Dedifferentiated amniotic fluid mesenchymal stem cell (primary cell): ENCODE results near the gene PROSER2.
A peak's percentile ranks its signal among the peaks of the same experiment; 100 is the strongest.
"Not testable (repeated sequence)": the region's sequence is repeated elsewhere in the genome, so short reads cannot be mapped to it uniquely, and the experiment has no call there.

Experiments
- DNase-seq: peaks from one replicate; pipeline ENCODE4 v3.0.0-alpha.2; 2016; ENCODE audit errors: extremely low spot score

The PROSER2 gene

GRCh38 chr10:11835704-11836103 lies 12.5 kb downstream of the PROSER2 start:
- DNase-seq, result no peak

DNA sequence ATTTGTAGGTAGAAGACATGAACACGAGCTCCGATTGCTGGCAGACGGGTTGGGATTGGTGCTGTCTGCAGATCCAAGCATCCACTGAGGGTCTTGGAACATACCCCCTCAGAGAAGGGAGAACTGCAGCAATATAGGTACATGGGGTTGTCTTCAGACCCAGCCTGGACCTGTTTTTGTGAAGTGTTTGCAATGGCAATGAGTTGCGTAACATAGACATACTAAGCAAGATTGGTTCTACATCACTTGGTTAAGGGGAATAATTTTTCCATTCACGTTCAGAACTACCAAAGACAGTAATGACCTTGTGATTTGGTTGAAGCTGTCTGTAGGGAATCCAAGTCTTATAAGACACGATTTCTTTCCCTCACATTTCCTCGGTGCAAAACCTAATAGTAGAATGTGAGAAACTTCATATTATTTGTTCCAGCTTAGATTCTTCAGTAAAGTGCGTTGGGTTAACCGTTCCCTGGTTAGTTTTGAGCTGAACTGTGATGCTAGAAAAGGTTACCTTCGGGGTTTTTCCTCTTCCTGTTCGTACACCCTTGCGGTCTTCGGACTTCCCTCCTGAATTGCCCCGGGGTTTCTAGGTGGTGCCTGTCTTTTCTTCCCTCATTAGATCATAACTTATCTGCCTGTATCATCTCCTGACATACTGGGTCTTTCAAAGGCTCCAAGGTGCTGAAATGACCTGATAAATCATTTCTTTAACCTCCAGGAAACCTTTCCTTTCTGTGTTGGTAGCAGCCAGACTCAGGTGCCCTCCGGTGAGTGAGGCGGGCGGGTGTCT lies 14.4 kb downstream of the PROSER2 start:
- no peak for DNase-seq

DNA sequence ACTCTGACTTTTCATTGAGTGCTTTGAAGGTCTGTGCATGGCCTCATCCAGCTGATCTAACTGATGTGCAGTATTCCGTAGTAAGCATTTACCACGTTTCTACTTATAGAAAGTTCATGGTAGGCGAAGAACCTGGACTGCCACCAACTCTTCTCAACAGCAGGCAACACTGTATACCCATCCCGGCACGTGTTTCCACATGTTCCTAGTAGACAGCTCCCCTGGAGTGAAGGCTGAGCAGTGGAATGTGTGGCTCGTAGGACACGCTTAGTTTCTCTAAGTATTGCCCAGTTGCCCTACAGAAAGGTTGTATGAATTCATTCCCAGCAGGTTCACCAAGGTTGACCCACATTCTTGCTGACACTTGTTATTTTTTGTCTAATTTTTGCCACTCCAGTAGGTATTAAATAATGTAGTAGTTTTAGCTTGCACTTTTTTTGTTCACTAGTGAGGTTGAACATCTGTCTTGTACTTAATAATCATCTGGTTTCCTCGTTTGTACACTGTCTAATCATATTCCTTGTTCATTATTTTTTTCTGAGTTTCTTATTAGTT lies 15.2 kb downstream of the PROSER2 start:
- no peak for DNase-seq

DNA sequence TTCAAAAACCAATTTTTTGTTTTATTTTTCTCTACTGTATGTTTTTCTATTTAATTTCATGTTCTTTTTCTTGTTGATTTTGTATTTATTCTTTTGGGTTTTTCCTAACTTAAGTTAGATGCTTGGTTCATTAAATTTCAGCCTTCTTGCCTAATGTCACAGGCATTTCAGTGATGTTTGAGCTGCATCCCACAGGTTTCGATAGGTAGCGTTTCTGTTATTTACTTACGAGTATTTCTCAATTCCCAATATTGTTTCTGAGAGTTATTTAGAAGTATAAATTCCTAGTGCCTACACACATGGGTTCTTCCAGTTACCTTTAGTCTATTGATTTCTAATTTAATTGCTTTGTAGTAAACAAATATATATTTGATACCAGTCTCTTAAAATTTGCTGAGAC lies 18.2 kb downstream of the PROSER2 start:
- DNase-seq, result no peak

GRCh38 chr10:11842411-11842810 lies 19.3 kb downstream of the PROSER2 start:
- DNase-seq, result no peak

GRCh38 chr10:11845113-11845512 lies 22.0 kb downstream of the PROSER2 start:
- no peak for DNase-seq

GRCh38 chr10:11846542-11846941 lies 23.4 kb downstream of the PROSER2 start:
- DNase-seq, result peak; percentile 75

GRCh38 chr10:11849277-11849676 lies 26.1 kb downstream of the PROSER2 start:
- DNase-seq, result no peak

DNA sequence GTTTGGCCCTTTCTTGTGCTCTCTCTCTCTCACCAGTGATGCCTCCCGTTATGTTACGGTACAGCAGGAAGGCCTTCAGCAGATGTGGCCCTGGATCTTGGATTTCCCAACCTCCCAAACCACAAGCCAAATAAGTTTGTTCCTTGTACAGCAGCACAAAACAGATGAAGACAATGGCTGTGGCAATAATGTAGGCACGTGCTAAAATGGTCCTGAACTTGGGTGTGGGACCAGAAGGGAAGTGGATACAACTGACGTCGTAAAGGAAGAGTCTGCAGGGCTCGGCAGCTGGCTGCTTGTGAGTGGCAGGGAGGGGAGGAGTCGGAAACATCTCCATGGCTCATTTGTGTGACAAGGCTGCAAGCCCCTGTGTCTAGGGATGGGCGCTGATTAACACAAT lies 26.8 kb downstream of the PROSER2 start:
- DNase-seq, result no peak

DNA sequence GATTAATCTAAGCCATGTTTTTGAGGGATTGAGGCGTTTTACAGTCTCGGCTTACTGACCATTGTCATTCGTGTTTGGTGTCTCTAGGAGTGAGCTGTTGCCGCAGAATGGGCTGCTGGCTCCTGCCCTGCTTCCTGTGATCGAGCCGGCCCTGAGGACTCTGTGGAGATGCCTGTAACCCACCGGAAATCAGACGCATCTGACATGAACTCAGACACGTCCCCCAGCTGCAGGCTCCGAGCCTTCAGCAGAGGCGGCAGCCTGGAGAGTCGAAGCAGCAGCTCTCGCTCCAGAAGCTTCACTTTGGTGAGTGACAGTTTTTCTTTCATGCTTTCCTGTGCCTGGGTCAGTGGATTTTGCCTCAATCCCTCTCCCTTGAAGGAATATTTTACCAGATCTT lies 28.8 kb downstream of the PROSER2 start:
- DNase-seq, result no peak

DNA sequence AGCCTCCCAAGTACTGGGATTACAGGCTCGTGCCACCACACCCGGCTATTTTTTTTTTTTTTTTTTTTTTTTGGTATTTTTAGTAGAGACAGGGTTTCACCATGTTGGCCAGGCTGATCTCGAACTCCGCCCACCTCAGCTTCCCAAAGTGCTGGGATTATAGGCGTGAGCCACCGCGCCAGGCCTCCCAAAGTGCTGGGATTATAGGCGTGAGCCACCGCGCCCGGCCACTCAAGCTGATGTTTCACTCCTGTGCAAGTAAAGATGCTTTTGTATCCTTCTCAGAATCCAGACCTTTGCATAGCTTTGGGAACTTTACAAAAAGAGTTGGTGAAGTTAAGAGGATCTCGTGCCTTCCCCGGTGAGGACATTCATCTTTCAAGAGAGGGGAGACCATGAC lies 29.5 kb downstream of the PROSER2 start:
- not testable (repeated sequence) for DNase-seq

GRCh38 chr10:11853468-11853867 lies 30.3 kb downstream of the PROSER2 start:
- no peak for DNase-seq

DNA sequence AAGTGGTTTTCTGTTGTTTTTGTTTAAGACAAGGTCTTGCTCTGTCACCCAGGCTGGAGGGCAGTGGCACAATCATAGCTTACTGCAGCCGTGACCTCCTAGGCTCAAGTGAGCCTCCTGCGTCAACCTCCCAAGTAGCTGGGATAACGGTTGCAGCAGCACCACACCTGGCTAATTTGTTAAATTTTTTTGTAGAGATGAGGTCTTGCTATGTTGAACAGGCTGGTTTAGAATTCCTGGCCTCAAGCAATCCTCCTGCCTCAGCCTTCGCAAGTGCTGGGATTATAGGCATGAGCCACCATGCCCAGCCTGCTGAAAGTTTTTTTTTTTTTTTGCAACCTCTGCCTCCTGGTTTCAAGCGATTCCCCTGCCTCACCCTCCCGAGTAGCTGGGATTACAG lies 31.1 kb downstream of the PROSER2 start:
- no peak for DNase-seq

DNA sequence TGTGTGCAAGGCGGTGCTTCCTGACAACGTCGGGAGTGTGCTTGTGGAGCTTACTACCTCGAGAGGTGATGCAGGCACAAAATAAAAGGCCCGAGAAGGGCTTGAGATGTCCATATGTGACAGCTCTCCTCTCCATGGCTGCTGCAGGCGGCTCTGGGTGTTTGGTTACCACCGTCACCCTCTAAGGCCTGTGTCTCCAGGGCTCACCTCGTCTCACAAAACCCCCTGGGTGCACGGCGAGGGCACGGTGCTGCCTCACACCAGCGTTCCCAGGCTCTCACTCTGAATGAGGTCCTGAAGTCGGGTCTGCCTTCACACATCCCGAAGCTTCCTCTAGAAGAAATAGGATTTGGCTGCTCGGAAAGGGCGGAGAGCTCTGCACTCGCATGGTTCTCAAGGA lies 32.9 kb downstream of the PROSER2 start:
- no peak for DNase-seq

DNA sequence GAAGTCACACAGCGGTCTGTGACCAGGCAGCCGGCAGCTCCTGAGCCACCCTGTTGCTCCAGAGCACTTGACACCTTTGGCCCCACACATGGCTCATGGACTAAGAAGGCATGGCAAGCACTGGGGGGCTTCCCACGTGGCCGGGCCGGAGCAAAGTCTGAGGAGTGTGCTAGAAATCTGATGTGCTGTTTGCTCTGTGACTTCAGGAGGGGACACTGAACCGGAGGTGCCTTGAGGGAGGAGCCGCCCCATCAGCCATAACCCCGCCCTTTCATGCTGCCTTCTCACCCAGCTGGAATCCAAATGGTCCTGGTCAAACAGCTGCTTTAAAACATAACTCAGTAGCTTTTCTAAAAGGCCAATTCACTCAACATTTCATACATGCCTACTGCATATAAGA lies 33.5 kb downstream of the PROSER2 start:
- no peak for DNase-seq

GRCh38 chr10:11858093-11858492 lies 34.9 kb downstream of the PROSER2 start:
- DNase-seq, result no peak

GRCh38 chr10:11861341-11861740 lies 38.2 kb downstream of the PROSER2 start:
- no peak for DNase-seq

GRCh38 chr10:11861811-11862428 lies 38.8 kb downstream of the PROSER2 start:
- DNase-seq, result no peak

DNA sequence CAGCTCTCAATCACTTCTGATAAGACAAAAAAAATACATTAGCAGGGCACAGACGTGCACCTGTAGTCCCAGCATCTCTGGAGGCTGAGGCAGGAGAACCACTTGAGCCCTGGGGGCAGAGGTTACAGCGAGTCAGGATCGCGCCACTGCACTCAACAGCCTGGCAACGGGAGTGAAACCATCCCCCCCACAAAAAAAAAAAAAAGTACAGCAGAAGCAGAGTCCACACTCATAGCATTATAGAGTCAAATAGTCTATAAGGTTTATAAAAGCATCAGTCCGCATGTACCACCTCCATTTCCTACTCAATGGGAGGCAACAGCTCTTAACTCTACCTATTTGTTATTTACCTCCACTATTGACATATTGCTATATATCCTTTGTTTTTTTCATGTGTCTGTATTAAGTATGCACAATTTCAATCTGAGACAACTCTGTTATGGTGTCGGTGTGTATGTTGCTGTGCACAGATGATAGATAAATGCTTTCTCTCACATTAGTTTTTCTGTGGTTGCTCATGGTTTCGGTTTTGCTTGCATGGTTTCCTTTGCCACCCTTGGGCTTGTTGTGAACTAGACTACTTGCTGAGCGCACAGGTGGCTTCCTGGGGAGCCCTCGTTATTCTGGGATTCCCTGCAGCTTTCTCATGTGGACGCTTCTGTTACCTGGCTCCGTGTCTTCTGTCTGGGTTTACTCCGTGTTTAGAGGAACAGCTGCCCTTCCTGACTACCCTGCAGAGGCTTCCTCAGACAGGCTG lies 40.4 kb downstream of the PROSER2 start:
- DNase-seq, result no peak

DNA sequence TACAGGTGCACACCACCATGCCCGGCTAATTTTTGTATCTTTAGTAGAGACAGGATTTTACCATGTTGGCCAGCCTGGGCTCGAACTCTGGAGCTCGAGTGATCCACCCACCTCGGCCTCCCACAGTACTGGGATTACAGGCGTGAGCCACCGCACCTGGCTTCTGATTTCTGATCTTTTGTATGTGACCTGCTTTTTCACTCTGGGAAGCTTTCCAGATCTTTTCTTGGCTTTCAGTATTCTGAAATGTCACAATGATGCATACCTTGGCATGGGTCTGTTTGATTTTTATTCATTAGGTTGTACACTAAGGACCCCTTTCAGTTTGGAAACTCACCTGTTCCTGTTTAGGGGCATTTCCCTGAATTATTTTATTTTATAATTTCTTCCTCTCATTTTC lies 41.6 kb downstream of the PROSER2 start:
- DNase-seq, result no peak

DNA sequence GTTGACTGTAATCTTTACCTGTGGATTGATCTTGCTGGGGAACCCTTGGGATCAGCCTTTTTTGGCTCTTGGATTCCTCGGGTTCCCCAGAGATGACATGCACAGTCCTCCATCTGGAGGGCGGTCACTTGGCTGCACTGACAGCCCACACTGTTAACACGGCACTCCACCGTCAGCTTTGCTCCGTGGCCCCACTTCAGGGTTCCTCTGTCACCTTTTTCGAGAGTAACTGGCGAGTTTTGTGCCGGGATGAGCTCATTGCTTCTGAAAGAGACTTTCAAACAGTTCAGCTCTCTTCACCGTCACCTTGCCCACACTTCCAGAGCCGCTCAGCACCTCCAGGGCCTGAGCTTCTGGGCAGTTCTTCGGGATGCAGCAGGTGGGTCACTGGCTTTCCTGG lies 42.4 kb downstream of the PROSER2 start:
- DNase-seq, result no peak

DNA sequence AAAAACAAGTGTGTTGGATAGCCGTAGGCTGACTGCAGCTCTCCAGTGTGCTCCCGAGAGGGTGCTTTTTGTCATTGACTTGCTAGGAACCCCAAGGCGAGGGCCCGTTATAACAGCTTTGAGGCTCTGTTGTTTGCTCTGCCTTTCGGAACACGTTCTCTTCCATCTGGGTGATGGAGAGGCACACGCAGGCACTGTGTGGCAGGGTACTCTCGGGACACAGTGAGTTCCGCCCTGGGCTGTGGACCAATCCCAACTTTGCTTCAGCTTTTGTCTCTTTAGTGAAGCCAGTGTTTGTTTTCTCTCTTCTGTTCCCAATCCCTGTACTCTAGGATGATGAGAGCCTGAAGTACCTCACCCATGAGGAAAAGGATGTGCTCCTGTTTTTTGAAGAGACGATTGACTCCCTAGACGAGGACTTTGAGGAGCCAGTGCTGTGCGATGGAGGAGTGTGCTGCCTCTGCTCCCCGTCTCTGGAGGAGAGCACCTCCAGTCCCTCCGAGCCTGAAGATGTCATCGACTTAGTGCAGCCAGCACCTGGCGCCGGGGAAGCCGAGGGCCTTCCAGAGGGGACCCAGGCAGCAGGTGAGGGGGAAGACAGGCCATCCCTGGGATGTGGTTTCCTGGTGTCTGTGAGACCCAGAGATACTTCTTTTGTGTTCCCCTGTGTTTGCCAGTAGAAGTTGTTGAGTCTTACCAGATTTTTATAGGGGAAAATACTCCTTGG lies 43.2 kb downstream of the PROSER2 start:
- DNase-seq, result no peak
